ENCODE measurements around the gene CSRNP3. TPM values are rescaled to one million over a fixed set of nuclear protein-coding genes. Genes with fewer than 3 reads are reported as not detected.

CSRNP3 gene
- total RNA-seq, 4 donors from 2014 or later, result 0.37 to 11.1 (median 3.2) TPM

- DNase-seq, result no peak
- TF ChIP-seq EP300 (IDR thresholded peaks at IDR 0.05; ENCODE audit: low read depth) (no peak), POLR2A (IDR thresholded peaks at IDR 0.05) (no peak), POLR2AphosphoS5 (IDR thresholded peaks at IDR 0.05) (no peak)
- TF ChIP-seq, protein P1, sequence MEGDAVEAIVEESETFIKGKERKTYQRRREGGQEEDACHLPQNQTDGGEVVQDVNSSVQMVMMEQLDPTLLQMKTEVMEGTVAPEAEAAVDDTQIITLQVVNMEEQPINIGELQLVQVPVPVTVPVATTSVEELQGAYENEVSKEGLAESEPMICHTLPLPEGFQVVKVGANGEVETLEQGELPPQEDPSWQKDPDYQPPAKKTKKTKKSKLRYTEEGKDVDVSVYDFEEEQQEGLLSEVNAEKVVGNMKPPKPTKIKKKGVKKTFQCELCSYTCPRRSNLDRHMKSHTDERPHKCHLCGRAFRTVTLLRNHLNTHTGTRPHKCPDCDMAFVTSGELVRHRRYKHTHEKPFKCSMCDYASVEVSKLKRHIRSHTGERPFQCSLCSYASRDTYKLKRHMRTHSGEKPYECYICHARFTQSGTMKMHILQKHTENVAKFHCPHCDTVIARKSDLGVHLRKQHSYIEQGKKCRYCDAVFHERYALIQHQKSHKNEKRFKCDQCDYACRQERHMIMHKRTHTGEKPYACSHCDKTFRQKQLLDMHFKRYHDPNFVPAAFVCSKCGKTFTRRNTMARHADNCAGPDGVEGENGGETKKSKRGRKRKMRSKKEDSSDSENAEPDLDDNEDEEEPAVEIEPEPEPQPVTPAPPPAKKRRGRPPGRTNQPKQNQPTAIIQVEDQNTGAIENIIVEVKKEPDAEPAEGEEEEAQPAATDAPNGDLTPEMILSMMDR (IDR thresholded peaks at IDR 0.05), result no peak
- Histone ChIP-seq H3K4me1 (no peaks in the 10 kb centered on the region), H3K36me3 (no peaks in the 10 kb centered on the region), H3K27me3 (no peaks in the 10 kb centered on the region), H3K27ac (no peak overlapping the region), H3K9me3 (no peaks in the 10 kb centered on the region), H3K4me3 (no peak overlapping the region)
- in situ Hi-C loops (cut with MboI; ENCODE audit: low pct_ligation_motif_present in 1 of 4, low pct_unique_long_range_greater_than_20kb in 1 of 4, low sequenced_read_pairs in 3 of 4) (loop anchor here in 3 of 4 donors (10.0 to 25.0 kb wide), 3 partner anchors 281 to 306 kb away; no protein-coding TSS in a partner anchor), intact Hi-C loops (cut with DNase I; ENCODE audit: low total_unique reads) (no loop called here)
- 90 to 100% methylated on average over 1 to 3 of the region's 3 CpGs for WGBS, 2 donors (ENCODE audit: low coverage in 1 of 2)
Observed at GRCh38 chr2:165692906-165693305, 223.4 kb downstream of the CSRNP3 start.

- Histone ChIP-seq H3K27ac (no peak overlapping the region), H3K9me3 (no peaks in the 10 kb centered on the region), H3K4me3 (no peak overlapping the region), H3K27me3 (no peaks in the 10 kb centered on the region), H3K4me1 (peaks cover 0 to 4% (median 0%) of the 10 kb centered on the region in 4 donors), H3K36me3 (no peaks in the 10 kb centered on the region)
- DNase-seq, result no peak
- intact Hi-C loops (cut with DNase I; ENCODE audit: low total_unique reads), result no loop called here
- in situ Hi-C loops (cut with MboI; ENCODE audit: low pct_ligation_motif_present in 1 of 4, low pct_unique_long_range_greater_than_20kb in 1 of 4, low sequenced_read_pairs in 3 of 4), result loop anchor here in 3 of 4 donors (10.0 to 25.0 kb wide), 3 partner anchors 282 to 307 kb away; no protein-coding TSS in a partner anchor
- 100% methylated on average over 1 of the region's 1 CpG for WGBS, 2 donors (ENCODE audit: low coverage in 1 of 2)
- TF ChIP-seq POLR2AphosphoS5 (IDR thresholded peaks at IDR 0.05) (no peak), EP300 (IDR thresholded peaks at IDR 0.05; ENCODE audit: low read depth) (no peak), POLR2A (IDR thresholded peaks at IDR 0.05) (no peak)
- TF ChIP-seq, protein P1 (IDR thresholded peaks at IDR 0.05), result no peak
Observed at GRCh38 chr2:165693838-165694237, 224.3 kb downstream of the CSRNP3 start.

- WGBS, 2 donors (ENCODE audit: low coverage in 1 of 2), result 93 to 94% methylated on average over 4 of the region's 4 CpGs
- Histone ChIP-seq H3K36me3 (no peaks in the 10 kb centered on the region), H3K27ac (no peak overlapping the region), H3K9me3 (no peaks in the 10 kb centered on the region), H3K4me3 (no peak overlapping the region), H3K27me3 (no peaks in the 10 kb centered on the region), H3K4me1 (peaks cover 0 to 4% (median 0%) of the 10 kb centered on the region in 4 donors)
- TF ChIP-seq, protein P1 (IDR thresholded peaks at IDR 0.05), result no peak
- TF ChIP-seq POLR2AphosphoS5 (IDR thresholded peaks at IDR 0.05) (no peak), POLR2A (IDR thresholded peaks at IDR 0.05) (no peak)
- no peak for DNase-seq
- in situ Hi-C loops (cut with MboI; ENCODE audit: low pct_ligation_motif_present in 1 of 4, low pct_unique_long_range_greater_than_20kb in 1 of 4, low sequenced_read_pairs in 3 of 4) (loop anchor here (5.0 to 25.0 kb wide), 4 partner anchors 286 to 311 kb away; no protein-coding TSS in a partner anchor), intact Hi-C loops (cut with DNase I; ENCODE audit: low total_unique reads) (loop anchor here (2.0 kb wide), 1 partner anchor 297 kb away; no protein-coding TSS in a partner anchor)
Observed at GRCh38 chr2:165697748-165698443, 228.4 kb downstream of the CSRNP3 start.

- H3K27ac ChIP-seq, result no peak overlapping the region
- no peak overlapping the region for H3K4me3 ChIP-seq
- H3K27me3 ChIP-seq, result no peaks in the 10 kb centered on the region
- DNase-seq, result peak; percentile 29
- peaks cover 0 to 4% (median 0%) of the 10 kb centered on the region in 4 donors for H3K4me1 ChIP-seq
- no peaks in the 10 kb centered on the region for H3K36me3 ChIP-seq
- TF ChIP-seq, protein P1 (IDR thresholded peaks at IDR 0.05), result peak; percentile 32 to 50 (median 39)
- TF ChIP-seq POLR2AphosphoS5 (IDR thresholded peaks at IDR 0.05), result no peak
- no peak for TF ChIP-seq POLR2A (IDR thresholded peaks at IDR 0.05)
- TF ChIP-seq EP300 (IDR thresholded peaks at IDR 0.05; ENCODE audit: low read depth), result no peak
- H3K9me3 ChIP-seq, result no peaks in the 10 kb centered on the region
- 0 to 4% methylated on average over 3 to 4 of the region's 4 CpGs for WGBS, 2 donors (ENCODE audit: low coverage in 1 of 2)
- intact Hi-C loops (cut with DNase I; ENCODE audit: low total_unique reads), result loop anchor here (2.0 kb wide), 1 partner anchor 298 kb away; no protein-coding TSS in a partner anchor
- in situ Hi-C loops (cut with MboI; ENCODE audit: low pct_ligation_motif_present in 1 of 4, low pct_unique_long_range_greater_than_20kb in 1 of 4, low sequenced_read_pairs in 3 of 4), result loop anchor here (5.0 to 25.0 kb wide), 4 partner anchors 286 to 311 kb away; no protein-coding TSS in a partner anchor
Observed at GRCh38 chr2:165698444-165698884, 229.0 kb downstream of the CSRNP3 start.
